H9 (cell line): Measurements from ENCODE around the gene SORCS2. TPM values are rescaled to one million over a fixed set of nuclear protein-coding genes. Genes with fewer than 3 reads are reported as not detected.

Source experiments
- DNase-seq: peaks from one replicate; pipeline ENCODE4 v3.0.0-alpha.2; 2017
- H2AFZ ChIP-seq: one replicate; pipeline ENCODE4 v1.6.1; 2013; ENCODE audit warnings: mild to moderate bottlenecking, low read length, control low read depth, moderate library complexity
- H2AK5ac ChIP-seq: 2 replicates; pipeline ENCODE4 v1.6.1; 2013; ENCODE audit warnings: low read length, control low read depth, mixed read lengths; ENCODE audit not compliant: insufficient read length
- H2BK120ac ChIP-seq: one replicate; pipeline ENCODE4 v1.6.1; 2013; ENCODE audit warnings: low read depth, mild to moderate bottlenecking, low read length, control low read depth, inconsistent platforms; ENCODE audit not compliant: poor library complexity, severe bottlenecking
- H2BK12ac ChIP-seq: 2 replicates; pipeline ENCODE4 v1.6.1; 2013; ENCODE audit warnings: low read length, control low read depth, mixed read lengths, low read depth; ENCODE audit not compliant: insufficient read length
- H2BK15ac ChIP-seq: 2 replicates; pipeline ENCODE4 v1.6.1; 2013; ENCODE audit warnings: low read depth, low read length, control low read depth
- H2BK20ac ChIP-seq: one replicate; pipeline ENCODE4 v1.6.1; 2013; ENCODE audit warnings: low read depth, mild to moderate bottlenecking, low read length, control low read depth, inconsistent platforms; ENCODE audit not compliant: poor library complexity, severe bottlenecking
- H2BK5ac ChIP-seq: 2 replicates; pipeline ENCODE4 v1.6.1; 2013; ENCODE audit warnings: low read length, control low read depth, mixed read lengths; ENCODE audit not compliant: insufficient read length
- H3K14ac ChIP-seq: 2 replicates; pipeline ENCODE4 v1.6.1; 2013; ENCODE audit warnings: low read length, control low read depth; ENCODE audit not compliant: insufficient read depth
- H3K18ac ChIP-seq: 2 replicates; pipeline ENCODE4 v1.6.1; 2013; ENCODE audit warnings: low read depth, mild to moderate bottlenecking, mixed read lengths, low read length, control low read depth; ENCODE audit not compliant: insufficient read length
- H3K23ac ChIP-seq: 2 replicates; pipeline ENCODE4 v1.6.1; 2013; ENCODE audit warnings: low read length, control low read depth, mixed read lengths, low read depth; ENCODE audit not compliant: insufficient read length
- H3K23me2 ChIP-seq: 2 replicates; pipeline ENCODE4 v1.6.1; 2013; ENCODE audit warnings: low read depth, mild to moderate bottlenecking, mixed read lengths, low read length, control low read depth; ENCODE audit not compliant: insufficient read length, poor library complexity, severe bottlenecking
- H3K27ac ChIP-seq: 2 replicates; pipeline ENCODE4 v1.5.1; 2013; ENCODE audit warnings: low read length, control low read depth, mixed read lengths, low read depth; ENCODE audit not compliant: insufficient read length
- H3K27me3 ChIP-seq: 2 replicates; pipeline ENCODE4 v1.6.1; 2013; ENCODE audit warnings: low read length, control low read depth, inconsistent platforms; ENCODE audit not compliant: insufficient read depth
- H3K4ac ChIP-seq: 2 replicates; pipeline ENCODE4 v1.6.1; 2013; ENCODE audit warnings: low read depth, mild to moderate bottlenecking, control low read depth, inconsistent platforms, low read length, moderate library complexity
- H3K4me1 ChIP-seq: 2 replicates; pipeline ENCODE4 v1.6.1; 2013; ENCODE audit warnings: low read length, control low read depth, inconsistent platforms; ENCODE audit not compliant: insufficient read depth
- H3K4me2 ChIP-seq: 2 replicates; pipeline ENCODE4 v1.6.1; 2013; ENCODE audit warnings: low read length, control low read depth, mixed read lengths; ENCODE audit not compliant: insufficient read length, insufficient read depth
- H3K56ac ChIP-seq: 2 replicates; pipeline ENCODE4 v1.6.1; 2013; ENCODE audit warnings: low read depth, mild to moderate bottlenecking, mixed read lengths, low read length, control low read depth; ENCODE audit not compliant: insufficient read length
- H3K79me1 ChIP-seq: 2 replicates; pipeline ENCODE4 v1.6.1; 2013; ENCODE audit warnings: low read depth, mild to moderate bottlenecking, moderate library complexity, low read length, control low read depth, inconsistent platforms; ENCODE audit not compliant: insufficient read depth, poor library complexity, severe bottlenecking
- H3K79me2 ChIP-seq: 2 replicates; pipeline ENCODE4 v1.6.1; 2013; ENCODE audit warnings: low read length, control low read depth, inconsistent platforms; ENCODE audit not compliant: insufficient read depth
- H3K9ac ChIP-seq: 2 replicates; pipeline ENCODE4 v1.6.1; 2013; ENCODE audit warnings: low read length, control low read depth, mixed read lengths; ENCODE audit not compliant: insufficient read length; ENCODE audit errors: extremely low read depth
- H3K9me3 ChIP-seq: one replicate; pipeline ENCODE4 v1.6.1; 2013; ENCODE audit warnings: low read depth, low read length, inconsistent platforms; ENCODE audit not compliant: control insufficient read depth
- H3T11ph ChIP-seq: one replicate; pipeline ENCODE4 v1.6.1; 2013; ENCODE audit warnings: mild to moderate bottlenecking, low read length, control low read depth, inconsistent platforms
- H4K20me1 ChIP-seq: one replicate; pipeline ENCODE4 v1.6.1; 2013; ENCODE audit not compliant: control insufficient read depth, insufficient read length, insufficient read depth
- H4K5ac ChIP-seq: 2 replicates; pipeline ENCODE4 v1.6.1; 2013; ENCODE audit warnings: low read depth, mild to moderate bottlenecking, mixed read lengths, low read length, control low read depth; ENCODE audit not compliant: insufficient read length
- H4K8ac ChIP-seq: replicated peaks from 2 replicates; pipeline ENCODE4 v1.6.1; 2013; ENCODE audit warnings: low read length, control low read depth, mixed read lengths, low read depth; ENCODE audit not compliant: insufficient read length
- H4K91ac ChIP-seq: 2 replicates; pipeline ENCODE4 v1.6.1; 2013; ENCODE audit warnings: low read depth, mild to moderate bottlenecking, moderate library complexity, mixed read lengths, low read length, control low read depth; ENCODE audit not compliant: insufficient read length
- H3K27ac Mint-ChIP-seq, 3 experiments: 2 replicates in 2 of 3; 3 replicates in 1 of 3; pipeline ENCODE4 v1.8.0; 2020 to 2021; ENCODE audit warnings: mixed read lengths in 3 of 3, mild to moderate bottlenecking in 1 of 3, moderate library complexity in 1 of 3
- H3K27me3 Mint-ChIP-seq: 2 replicates; pipeline ENCODE4 v1.8.0; 2021; ENCODE audit warnings: low read depth, mild to moderate bottlenecking, moderate library complexity, mixed read lengths
- H3K36me3 Mint-ChIP-seq, 3 experiments: 2 replicates in 2 of 3; 3 replicates in 1 of 3; pipeline ENCODE4 v1.8.0; 2020 to 2021; ENCODE audit warnings: low read depth in 3 of 3, mixed read lengths in 3 of 3; ENCODE audit not compliant: insufficient read depth in 1 of 3
- H3K4me1 Mint-ChIP-seq, 2 experiments: 2 replicates each; pipeline ENCODE4 v1.8.0; 2020; ENCODE audit warnings: mixed read lengths in 2 of 2
- H3K4me3 Mint-ChIP-seq, 2 experiments: 2 replicates in 1 of 2; 3 replicates in 1 of 2; pipeline ENCODE4 v1.8.0; 2020 to 2021; ENCODE audit warnings: mild to moderate bottlenecking in 2 of 2, mixed read lengths in 2 of 2, moderate library complexity in 1 of 2
- H3K9me3 Mint-ChIP-seq, 2 experiments: 2 replicates in 1 of 2; 3 replicates in 1 of 2; pipeline ENCODE4 v1.8.0; 2020; ENCODE audit warnings: mild to moderate bottlenecking in 2 of 2, mixed read lengths in 2 of 2, moderate library complexity in 1 of 2
- CTCF ChIP-seq: fragments of 200-600 bp; sonication (generic); conservative IDR thresholded peaks from 3 replicates; pipeline ENCODE4 v1.8.0; 2021; ENCODE audit warnings: antibody characterized with exemption, mild to moderate bottlenecking
- WGBS: extraction: QIAGEN DNeasy Blood & Tissue Kit; methylation state at CpG from one replicate; pipeline ENCODE4 v1.1.7; 2013; ENCODE audit warnings: missing lambda C conversion rate, low lambda C conversion rate, mixed read lengths; ENCODE audit not compliant: insufficient read length; ENCODE audit errors: extremely low coverage; 5-methylcytosine and 5-hydroxymethylcytosine counted together
- total RNA-seq: library from RNA; stranded (reverse); gene quantifications from 2 replicates; pipeline ENCODE4 v1.2.1, GENCODE V29; 2021

The SORCS2 gene
- total RNA-seq, 1 experiment from 2014 or later = 0.57 TPM

GRCh38 chr4:7735961-7736360 lies 543.6 kb downstream of the SORCS2 start:
- no peak overlapping the region for H2BK20ac ChIP-seq
- TF ChIP-seq CTCF = no peak
- H3K23ac ChIP-seq = no peak overlapping the region

More at GRCh38 chr4:7735961-7736360, 543.6 kb downstream of the SORCS2 start:
- Mint-ChIP-seq H3K9me3 (no peaks in the 10 kb centered on the region), H3K4me1 (0 out of 4 replicates have a peak, but pooled peaks cover 0 to 4% of the 10 kb centered on the region in 2 experiments), H3K27me3 (peaks cover 6% of the 10 kb centered on the region), H3K4me3 (no peak overlapping the region), H3K27ac (no peak overlapping the region), H3K36me3 (no peaks in the 10 kb centered on the region)
- no peaks in the 10 kb centered on the region for H3K4me1 ChIP-seq
- H3K4ac ChIP-seq = no peak overlapping the region
- H4K20me1 ChIP-seq = no peaks in the 10 kb centered on the region
- H4K8ac ChIP-seq = no peak overlapping the region
- H3K79me2 ChIP-seq = no peaks in the 10 kb centered on the region
- H2BK12ac ChIP-seq = no peak overlapping the region
- H3K56ac ChIP-seq = no peak overlapping the region
- no peak overlapping the region for H3K18ac ChIP-seq
- no peak overlapping the region for H2BK5ac ChIP-seq
- no peak for DNase-seq
- no peak overlapping the region for H3K9ac ChIP-seq
- no peaks in the 10 kb centered on the region for H3K23me2 ChIP-seq
- no peak overlapping the region for H4K5ac ChIP-seq
- no peak overlapping the region for H2AFZ ChIP-seq
- no peaks in the 10 kb centered on the region for H3K9me3 ChIP-seq
- H3K27me3 ChIP-seq = no peaks in the 10 kb centered on the region
- no peak overlapping the region for H2AK5ac ChIP-seq
- no peak overlapping the region for H2BK120ac ChIP-seq
- H3K79me1 ChIP-seq = no peaks in the 10 kb centered on the region
- WGBS = no CpG with 5 or more reads among the region's 8 CpGs
- H4K91ac ChIP-seq = no peak overlapping the region
- H2BK15ac ChIP-seq = no peak overlapping the region
- no peak overlapping the region for H3K4me2 ChIP-seq
- no peak overlapping the region for H3T11ph ChIP-seq
- no peak overlapping the region for H3K27ac ChIP-seq
- no peak overlapping the region for H3K14ac ChIP-seq
